HEK293 (cell line): ENCODE results near the gene EPM2AIP1.

Experiments
- CTCF ChIA-PET: fragments of 350-600 bp; formaldehyde crosslinking; extraction: SDS; loops from one replicate; lab custom pipeline; 2021; ENCODE audit warnings: antibody characterized with exemption; lab: Yijun Ruan, JAX
- POLR2A ChIA-PET: fragments of 300-600 bp; formaldehyde crosslinking; extraction: SDS; loops from one replicate; lab custom pipeline; 2020; ENCODE audit warnings: antibody characterized with exemption, inconsistent platforms; lab: Yijun Ruan, JAX
- H3K27ac ChIP-seq: fragments of 200-500 bp; sonication (Bioruptor generic); 2 replicates; pipeline ENCODE4 v1.5.1; 2014; ENCODE audit warnings: low read depth, low read length, control low read depth, inconsistent platforms; ENCODE audit errors: extremely low read depth
- H3K36me3 ChIP-seq, 2 experiments: fragments of 200-500 bp in 1 of 2; sonication (Bioruptor generic) in 1 of 2; 1 replicate in 1 of 2; 2 replicates in 1 of 2; pipeline ENCODE4 v1.5.1; 2014 to 2017; ENCODE audit warnings: inconsistent platforms in 2 of 2, low read length in 2 of 2; ENCODE audit not compliant: control insufficient read depth in 2 of 2, insufficient read depth in 1 of 2
- H3K4me1 ChIP-seq: fragments of 200-500 bp; sonication (Bioruptor generic); 2 replicates; pipeline ENCODE4 v1.5.1; 2014; ENCODE audit warnings: mild to moderate bottlenecking, low read length, inconsistent platforms; ENCODE audit not compliant: control insufficient read depth, insufficient read depth
- H3K4me3 ChIP-seq: 2 replicates; pipeline ENCODE4 v1.5.1; 2011; ENCODE audit warnings: low read depth, mild to moderate bottlenecking, control low read depth, low read length, moderate library complexity
- H3K9me3 ChIP-seq: fragments of 200-500 bp; sonication (Bioruptor generic); 2 replicates; pipeline ENCODE4 v1.5.1; 2014; ENCODE audit warnings: low read depth, low read length, inconsistent platforms; ENCODE audit not compliant: control insufficient read depth, insufficient read depth
- BCL11A ChIP-seq: fragments of 450-650 bp; formaldehyde crosslinking; IDR thresholded peaks from 2 replicates; pipeline ENCODE4 v1.5.1; 2016; ENCODE audit warnings: low read depth, missing biosample characterization, missing genetic modification characterization
- FEZF1 ChIP-seq: fragments of 450-650 bp; formaldehyde crosslinking; IDR thresholded peaks from 2 replicates; pipeline ENCODE4 v1.5.1; 2016; ENCODE audit warnings: missing biosample characterization, missing genetic modification characterization
- KLF7 ChIP-seq: fragments of 450-650 bp; formaldehyde crosslinking; IDR thresholded peaks from 2 replicates; pipeline ENCODE4 v1.5.1; 2016; ENCODE audit warnings: missing biosample characterization, missing genetic modification characterization, borderline replicate concordance
- KLF9 ChIP-seq: fragments of 450-650 bp; formaldehyde crosslinking; IDR thresholded peaks from 2 replicates; pipeline ENCODE4 v1.5.1; 2016; ENCODE audit warnings: missing biosample characterization, missing genetic modification characterization, low read depth
- RBAK ChIP-seq: fragments of 450-650 bp; formaldehyde crosslinking; IDR thresholded peaks from 2 replicates; pipeline ENCODE4 v1.5.1; 2016; ENCODE audit warnings: missing biosample characterization, missing genetic modification characterization
- SALL2 ChIP-seq: fragments of 450-650 bp; formaldehyde crosslinking; IDR thresholded peaks from 2 replicates; pipeline ENCODE4 v1.5.0; 2017; ENCODE audit warnings: missing biosample characterization, mild to moderate bottlenecking, missing genetic modification characterization, borderline replicate concordance
- SCRT1 ChIP-seq: fragments of 450-650 bp; formaldehyde crosslinking; IDR thresholded peaks from 2 replicates; pipeline ENCODE4 v1.5.1; 2016; ENCODE audit warnings: missing biosample characterization, missing genetic modification characterization, borderline replicate concordance
- SETDB1 ChIP-seq: IDR thresholded peaks from one replicate; pipeline ENCODE4 v1.6.1; 2017; ENCODE audit warnings: mild to moderate bottlenecking, low read length, moderate library complexity, mixed read lengths; ENCODE audit not compliant: insufficient read length
- SP7 ChIP-seq: fragments of 450-650 bp; formaldehyde crosslinking; IDR thresholded peaks from 2 replicates; pipeline ENCODE4 v1.5.1; 2016; ENCODE audit warnings: missing biosample characterization, missing genetic modification characterization
- YY1 ChIP-seq: fragments of 450-650 bp; formaldehyde crosslinking; IDR thresholded peaks from 2 replicates; pipeline ENCODE4 v1.5.1; 2018; ENCODE audit warnings: missing biosample characterization, missing genetic modification characterization
- ZNF10 ChIP-seq: fragments of 450-650 bp; formaldehyde crosslinking; IDR thresholded peaks from 2 replicates; pipeline ENCODE4 v1.5.1; 2017; ENCODE audit warnings: missing biosample characterization, missing genetic modification characterization
- ZNF112 ChIP-seq: fragments of 450-650 bp; formaldehyde crosslinking; IDR thresholded peaks from 2 replicates; pipeline ENCODE4 v1.5.0; 2017; ENCODE audit warnings: missing biosample characterization, missing genetic modification characterization
- ZNF121 ChIP-seq: fragments of 450-650 bp; formaldehyde crosslinking; IDR thresholded peaks from 2 replicates; pipeline ENCODE4 v1.5.1; 2016; ENCODE audit warnings: missing biosample characterization, missing genetic modification characterization
- ZNF155 ChIP-seq: fragments of 450-650 bp; formaldehyde crosslinking; IDR thresholded peaks from 2 replicates; pipeline ENCODE4 v1.5.1; 2016; ENCODE audit warnings: missing biosample characterization, missing genetic modification characterization
- ZNF169 ChIP-seq: fragments of 450-650 bp; formaldehyde crosslinking; IDR thresholded peaks from 2 replicates; pipeline ENCODE4 v1.5.1; 2016; ENCODE audit warnings: missing biosample characterization, missing genetic modification characterization
- ZNF174 ChIP-seq: fragments of 450-650 bp; formaldehyde crosslinking; IDR thresholded peaks from 2 replicates; pipeline ENCODE4 v1.5.0; 2017; ENCODE audit warnings: missing biosample characterization, mild to moderate bottlenecking, missing genetic modification characterization
- ZNF248 ChIP-seq: fragments of 450-650 bp; formaldehyde crosslinking; IDR thresholded peaks from 2 replicates; pipeline ENCODE4 v1.5.1; 2017; ENCODE audit warnings: missing biosample characterization, missing genetic modification characterization
- ZNF354C ChIP-seq: fragments of 450-650 bp; formaldehyde crosslinking; IDR thresholded peaks from 2 replicates; pipeline ENCODE4 v1.5.1; 2016; ENCODE audit warnings: missing biosample characterization, missing genetic modification characterization, low read depth, borderline replicate concordance
- ZNF391 ChIP-seq: fragments of 450-650 bp; formaldehyde crosslinking; IDR thresholded peaks from 2 replicates; pipeline ENCODE4 v1.5.1; 2016; ENCODE audit warnings: low read depth, missing biosample characterization, missing genetic modification characterization, borderline replicate concordance
- ZNF426 ChIP-seq: fragments of 450-650 bp; formaldehyde crosslinking; IDR thresholded peaks from 2 replicates; pipeline ENCODE4 v1.5.1; 2017; ENCODE audit warnings: missing biosample characterization, missing genetic modification characterization, mild to moderate bottlenecking, inconsistent platforms, moderate library complexity
- ZNF433 ChIP-seq: fragments of 450-650 bp; formaldehyde crosslinking; IDR thresholded peaks from 2 replicates; pipeline ENCODE4 v1.5.1; 2016; ENCODE audit warnings: missing biosample characterization, missing genetic modification characterization, low read depth
- ZNF48 ChIP-seq: fragments of 450-650 bp; formaldehyde crosslinking; IDR thresholded peaks from 2 replicates; pipeline ENCODE4 v1.5.1; 2016; ENCODE audit warnings: missing biosample characterization, missing genetic modification characterization
- ZNF510 ChIP-seq: fragments of 450-650 bp; formaldehyde crosslinking; IDR thresholded peaks from 2 replicates; pipeline ENCODE4 v1.5.1; 2018; ENCODE audit warnings: mild to moderate bottlenecking, missing genetic modification characterization, missing biosample characterization; ENCODE audit not compliant: insufficient replicate concordance
- ZNF521 ChIP-seq: fragments of 450-650 bp; formaldehyde crosslinking; IDR thresholded peaks from 2 replicates; pipeline ENCODE4 v1.5.1; 2017; ENCODE audit warnings: missing biosample characterization, mild to moderate bottlenecking, missing genetic modification characterization
- ZNF571 ChIP-seq: fragments of 450-650 bp; formaldehyde crosslinking; IDR thresholded peaks from 2 replicates; pipeline ENCODE4 v1.5.0; 2017; ENCODE audit warnings: missing biosample characterization, missing genetic modification characterization
- ZNF580 ChIP-seq: fragments of 450-650 bp; formaldehyde crosslinking; IDR thresholded peaks from 2 replicates; pipeline ENCODE4 v1.5.1; 2016; ENCODE audit warnings: missing biosample characterization, missing genetic modification characterization
- ZNF670 ChIP-seq: fragments of 450-650 bp; formaldehyde crosslinking; IDR thresholded peaks from 2 replicates; pipeline ENCODE4 v1.5.1; 2016; ENCODE audit warnings: missing biosample characterization, missing genetic modification characterization, low read depth
- ZNF76 ChIP-seq: fragments of 450-650 bp; formaldehyde crosslinking; IDR thresholded peaks from 2 replicates; pipeline ENCODE4; 2016; ENCODE audit warnings: low read depth, missing biosample characterization, missing genetic modification characterization, borderline replicate concordance
- ZNF776 ChIP-seq: fragments of 450-650 bp; formaldehyde crosslinking; IDR thresholded peaks from 2 replicates; pipeline ENCODE4 v1.5.0; 2017; ENCODE audit warnings: missing biosample characterization, missing genetic modification characterization, borderline replicate concordance
- ZNF843 ChIP-seq: fragments of 450-650 bp; formaldehyde crosslinking; IDR thresholded peaks from 2 replicates; pipeline ENCODE4 v1.5.1; 2016; ENCODE audit warnings: missing biosample characterization, missing genetic modification characterization
- ZSCAN23 ChIP-seq: fragments of 450-650 bp; formaldehyde crosslinking; IDR thresholded peaks from 2 replicates; pipeline ENCODE4 v1.5.1; 2016; ENCODE audit warnings: missing biosample characterization, missing genetic modification characterization
- ZSCAN5A ChIP-seq: fragments of 450-650 bp; formaldehyde crosslinking; IDR thresholded peaks from 2 replicates; pipeline ENCODE4 v1.5.1; 2016; ENCODE audit warnings: missing biosample characterization, missing genetic modification characterization
- TF ChIP-seq, protein P1 (sequence below): fragments of 450-650 bp; formaldehyde crosslinking; IDR thresholded peaks from 2 replicates; pipeline ENCODE4 v1.5.1; 2016; ENCODE audit warnings: missing biosample characterization, missing genetic modification characterization

EPM2AIP1 gene

GRCh38 chr3:36981006-36981405, 11.9 kb downstream of the EPM2AIP1 start:
- Histone ChIP-seq H3K27ac (no peak overlapping the region), H3K9me3 (no peaks in the 10 kb centered on the region), H3K4me1 (no peaks in the 10 kb centered on the region), H3K36me3 (peaks cover 3 to 38% of the 10 kb centered on the region in 2 experiments; a peak in 2 of 3 replicates), H3K4me3 (no peak overlapping the region)
- TF ChIP-seq ZNF121 (tag by site-specific recombination) (0 out of 2 replicates have a peak, but pooled peaks have one; percentile 9), ZNF776 (tag by site-specific recombination) (no peak)
- ChIA-PET CTCF (no interaction called here), POLR2A (interaction anchor here (1.8 kb wide), 1 partner anchor 12 kb away, joined by 7 read pairs; the partner anchor contains the start of genes EPM2AIP1 and MLH1)

DNA sequence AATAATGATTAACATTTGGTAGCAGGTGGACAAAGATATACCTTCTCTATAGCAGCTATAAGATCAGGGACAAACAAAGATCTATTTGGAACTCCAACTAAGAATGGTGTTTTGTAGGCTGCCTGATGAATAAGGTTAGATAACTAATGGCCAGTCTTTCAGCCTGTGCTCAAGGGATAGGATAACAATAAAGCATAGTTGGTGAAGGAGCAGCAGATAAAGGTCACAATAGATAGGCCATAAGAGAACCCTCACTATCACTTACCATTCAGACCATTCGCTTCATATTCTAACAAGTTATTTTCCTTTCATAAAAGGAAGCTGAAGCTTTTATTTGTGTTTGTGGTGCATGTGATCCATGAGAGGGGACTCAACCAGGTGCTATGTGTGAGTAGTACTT, 19.8 kb downstream of the EPM2AIP1 start:
- H3K36me3 ChIP-seq, result no peaks in the 10 kb centered on the region
- no peak overlapping the region for H3K27ac ChIP-seq
- no peaks in the 10 kb centered on the region for H3K4me1 ChIP-seq
- no peak overlapping the region for H3K4me3 ChIP-seq
- POLR2A ChIA-PET, result no interaction called here
- CTCF ChIA-PET, result interaction anchor here (0.6 kb wide), 1 partner anchor 90 kb away, joined by 3 read pairs; no protein-coding TSS in a partner anchor
- no peak for TF ChIP-seq ZNF670
- no peak for TF ChIP-seq FEZF1 (tag by site-specific recombination)
- no peak for TF ChIP-seq ZSCAN23 (tag by site-specific recombination)
- TF ChIP-seq KLF9, result no peak
- no peak for TF ChIP-seq SP7 (tag by site-specific recombination)
- TF ChIP-seq BCL11A, result no peak
- no peak for TF ChIP-seq ZNF112 (tag by site-specific recombination)
- TF ChIP-seq SALL2, result no peak
- no peak for TF ChIP-seq SCRT1 (tag by site-specific recombination)
- no peak for TF ChIP-seq ZNF580 (tag by site-specific recombination)
- TF ChIP-seq ZNF248 (tag by site-specific recombination), result no peak
- no peak for TF ChIP-seq ZNF10 (tag by site-specific recombination)
- TF ChIP-seq ZNF155 (tag by site-specific recombination), result no peak
- TF ChIP-seq ZNF391 (tag by site-specific recombination), result no peak
- TF ChIP-seq ZNF76 (tag by site-specific recombination), result no peak
- TF ChIP-seq ZNF174 (tag by site-specific recombination), result no peak
- TF ChIP-seq KLF7, result no peak
- no peak for TF ChIP-seq YY1 (tag by site-specific recombination)
- TF ChIP-seq ZNF169 (tag by site-specific recombination), result no peak
- no peak for TF ChIP-seq ZNF48
- H3K9me3 ChIP-seq, result no peaks in the 10 kb centered on the region

GRCh38 chr3:36972163-36972562, 20.8 kb downstream of the EPM2AIP1 start:
- ChIA-PET POLR2A (no interaction called here), CTCF (interaction anchor here (0.6 to 1.2 kb wide), 2 partner anchors 13 to 478 kb away, joined by 3 to 5 read pairs; no protein-coding TSS in a partner anchor)
- Histone ChIP-seq H3K27ac (no peak overlapping the region), H3K4me3 (no peak overlapping the region), H3K36me3 (no peaks in the 10 kb centered on the region), H3K9me3 (no peaks in the 10 kb centered on the region), H3K4me1 (no peaks in the 10 kb centered on the region)
- TF ChIP-seq ZNF843 (tag by site-specific recombination) (no peak), RBAK (no peak), ZNF354C (tag by site-specific recombination) (no peak), ZSCAN23 (tag by site-specific recombination) (no peak), ZNF433 (tag by site-specific recombination) (no peak), SETDB1 (no peak), ZNF510 (tag by site-specific recombination) (no peak), ZNF426 (no peak), ZSCAN5A (tag by site-specific recombination) (no peak), ZNF571 (tag by site-specific recombination) (no peak), ZNF580 (tag by site-specific recombination) (no peak), ZNF521 (no peak)
- TF ChIP-seq, protein P1, sequence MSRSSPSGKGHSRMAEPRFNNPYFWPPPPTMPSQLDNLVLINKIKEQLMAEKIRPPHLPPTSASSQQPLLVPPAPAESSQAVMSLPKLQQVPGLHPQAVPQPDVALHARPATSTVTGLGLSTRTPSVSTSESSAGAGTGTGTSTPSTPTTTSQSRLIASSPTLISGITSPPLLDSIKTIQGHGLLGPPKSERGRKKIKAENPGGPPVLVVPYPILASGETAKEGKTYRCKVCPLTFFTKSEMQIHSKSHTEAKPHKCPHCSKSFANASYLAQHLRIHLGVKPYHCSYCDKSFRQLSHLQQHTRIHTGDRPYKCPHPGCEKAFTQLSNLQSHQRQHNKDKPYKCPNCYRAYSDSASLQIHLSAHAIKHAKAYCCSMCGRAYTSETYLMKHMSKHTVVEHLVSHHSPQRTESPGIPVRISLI, result no peak
